B cell (primary cell): Measurements from ENCODE around the gene CHRNA1. TPM values are rescaled to one million over a fixed set of nuclear protein-coding genes. Genes with fewer than 3 reads are reported as not detected.

Source experiments
- ATAC-seq: fragments of 200-7000 bp; cut with Tn5 transposase; one replicate; pipeline ENCODE4 v1.10.0; 2021; ENCODE audit warnings: low read depth, mild to moderate bottlenecking, moderate number of reproducible peaks, moderate library complexity
- CTCF ChIA-PET: fragments of 350-600 bp; sonication (Branson Sonifier 250); formaldehyde crosslinking; loops from one replicate; lab custom pipeline; 2021; ENCODE audit warnings: antibody characterized with exemption, inconsistent platforms; lab: Charles Lee
- POLR2A ChIA-PET: fragments of 350-600 bp; sonication (Branson Sonifier 250); formaldehyde crosslinking; loops from one replicate; lab custom pipeline; 2021; ENCODE audit warnings: antibody characterized with exemption; lab: Charles Lee
- DNase-seq: peaks from one replicate; pipeline ENCODE4 v3.0.0; 2013
- H2AFZ ChIP-seq: 2 replicates; pipeline ENCODE4 v1.6.1; 2012; ENCODE audit warnings: mild to moderate bottlenecking, low read depth, low read length; ENCODE audit not compliant: insufficient read depth, poor library complexity, severe bottlenecking
- H3K27ac ChIP-seq, 2 donors: 1 replicate in 1 of 2; 2 replicates in 1 of 2; pipeline ENCODE4 v1.5.1; 2012 to 2013; ENCODE audit warnings: low read length in 2 of 2, mild to moderate bottlenecking in 2 of 2, moderate library complexity in 1 of 2
- H3K27me3 ChIP-seq, 4 experiments: fragments of 200-600 bp in 1 of 4; sonication (generic) in 1 of 4; replicated peaks in 1 of 4; 1 replicate in 2 of 4; 2 replicates in 2 of 4; pipeline versions ENCODE4 v1.6.1 to v1.7.0; 2013 to 2016; ENCODE audit warnings: low read length in 3 of 4, mild to moderate bottlenecking in 2 of 4, mixed read lengths in 1 of 4, moderate library complexity in 1 of 4; ENCODE audit not compliant: insufficient read depth in 4 of 4, control insufficient read depth in 3 of 4; ENCODE audit errors: control extremely low read depth in 1 of 4
- H3K36me3 ChIP-seq, 2 experiments: replicated peaks in 1 of 2; 1 replicate in 1 of 2; 2 replicates in 1 of 2; pipeline versions ENCODE4 v1.6.1 to v1.7.1; 2013; ENCODE audit warnings: low read length in 1 of 2; ENCODE audit not compliant: insufficient read depth in 2 of 2, control insufficient read depth in 1 of 2; ENCODE audit errors: control extremely low read depth in 1 of 2, extremely low read depth in 1 of 2
- H3K4me1 ChIP-seq, 2 donors: fragments of 200-600 bp in 1 of 2; sonication (generic) in 1 of 2; 1 replicate in 1 of 2; 2 replicates in 1 of 2; pipeline versions ENCODE4 v1.5.1 to v1.6.1; 2013 to 2017; ENCODE audit warnings: low read length in 2 of 2; ENCODE audit not compliant: control insufficient read depth in 2 of 2, insufficient read depth in 2 of 2
- H3K4me2 ChIP-seq: replicated peaks from 2 replicates; pipeline ENCODE3; 2012; ENCODE audit warnings: mild to moderate bottlenecking, low read depth, low read length; ENCODE audit not compliant: poor library complexity, severe bottlenecking
- H3K4me3 ChIP-seq, 5 experiments: fragments of 200-600 bp in 1 of 5; sonication (generic) in 1 of 5; 1 replicate in 3 of 5; 2 replicates in 2 of 5; pipeline versions ENCODE4 v1.5.1 to v1.7.0; 2011 to 2016; ENCODE audit warnings: low read length in 4 of 5, mild to moderate bottlenecking in 4 of 5, low read depth in 2 of 5, control low read depth in 1 of 5, moderate library complexity in 1 of 5; ENCODE audit not compliant: insufficient read depth in 1 of 5; ENCODE audit errors: control extremely low read depth in 1 of 5, extremely low read depth in 1 of 5
- H3K79me2 ChIP-seq: fragments of 200-600 bp; sonication (generic); one replicate; pipeline ENCODE4 v1.6.0; 2016; ENCODE audit warnings: low read length; ENCODE audit not compliant: control insufficient read depth, insufficient read depth
- H3K9ac ChIP-seq: fragments of 200-600 bp; sonication (generic); 2 replicates; pipeline ENCODE4 v1.6.1; 2017; ENCODE audit warnings: mild to moderate bottlenecking, low read length, moderate library complexity
- H3K9me3 ChIP-seq, 3 donors: one replicate each; pipeline versions ENCODE4 v1.6.1 to v1.7.1; 2013; ENCODE audit warnings: low read length in 2 of 3; ENCODE audit not compliant: control insufficient read depth in 2 of 3, insufficient read depth in 1 of 3; ENCODE audit errors: control extremely low read depth in 1 of 3
- H4K20me1 ChIP-seq: 2 replicates; pipeline ENCODE4 v1.6.0; 2012; ENCODE audit warnings: mild to moderate bottlenecking, low read length; ENCODE audit not compliant: insufficient read depth, control insufficient read depth, poor library complexity, severe bottlenecking
- H3K27ac Mint-ChIP-seq: one replicate; pipeline ENCODE4 v1.8.0; 2021; ENCODE audit warnings: mixed read lengths
- H3K27me3 Mint-ChIP-seq: one replicate; pipeline ENCODE4 v1.8.0; 2021; ENCODE audit warnings: mixed read lengths
- H3K4me1 Mint-ChIP-seq: one replicate; pipeline ENCODE4 v1.8.0; 2021; ENCODE audit warnings: mixed read lengths
- H3K4me3 Mint-ChIP-seq: one replicate; pipeline ENCODE4 v1.8.0; 2021; ENCODE audit warnings: mixed read lengths
- H3K9me3 Mint-ChIP-seq: one replicate; pipeline ENCODE4 v1.8.0; 2022; ENCODE audit warnings: mixed read lengths; ENCODE audit not compliant: insufficient read depth
- EZH2 ChIP-seq: IDR thresholded peaks from 2 replicates; pipeline ENCODE4 v1.6.1; 2012; ENCODE audit warnings: borderline replicate concordance, low read depth, mild to moderate bottlenecking, moderate library complexity, low read length; ENCODE audit not compliant: insufficient read depth, poor library complexity, severe bottlenecking
- WGBS: methylation state at CpG from one replicate; pipeline ENCODE4 v1.1.5; 2013; ENCODE audit warnings: missing lambda C conversion rate; ENCODE audit not compliant: insufficient coverage; 5-methylcytosine and 5-hydroxymethylcytosine counted together
- intact Hi-C: fragments of 100-400 bp; cut with micrococcal nuclease; formaldehyde crosslinking; loops from one replicate; pipeline ENCODE4 v1.10.0; 2022
- polyA plus RNA-seq: library from polyadenylated mRNA; depleted of rRNA; stranded (reverse); fragments of >200 nt; gene quantifications from 2 replicates; pipeline ENCODE4 v1.2.3, GENCODE V29; 2012
- total RNA-seq, 2 donors: library from RNA; stranded (reverse); fragments of 120-200 nt in 1 of 2; gene quantifications; 1 replicate in 1 of 2; 2 replicates in 1 of 2; pipeline versions ENCODE4 v1.2.3 to v1.2.4, GENCODE V29; 2013 to 2022
- TF ChIP-seq, protein P1 (sequence below): fragments of 200-600 bp; IDR thresholded peaks from one replicate; pipeline ENCODE4 v1.8.0; 2022; ENCODE audit warnings: antibody characterized with exemption, mild to moderate bottlenecking

CHRNA1 gene
- total and polyA plus RNA-seq, 2 donors (not counting 1 experiment from before 2014, with no cell fraction given) = 0.20 to 0.22 TPM

DNA sequence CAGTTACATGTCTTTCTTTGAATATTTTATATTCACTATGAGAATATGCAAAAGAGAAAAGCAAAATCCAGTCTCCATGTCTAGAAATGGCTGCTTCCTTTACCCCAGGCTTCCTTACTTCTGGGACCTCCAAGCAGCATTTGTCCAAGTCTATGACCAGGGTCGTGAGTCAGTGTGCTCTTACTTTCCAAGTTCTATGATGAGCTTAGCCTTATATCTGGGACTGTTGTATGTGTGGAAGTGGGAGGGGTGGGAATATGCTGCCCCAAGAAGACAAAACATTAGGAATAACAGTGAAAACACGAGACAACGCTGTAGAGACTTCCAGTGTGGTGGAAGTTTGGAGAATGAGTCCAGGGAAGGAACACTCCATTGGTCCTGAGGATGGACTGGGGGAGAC, 21.2 kb upstream of the CHRNA1 start:
- H3K27ac Mint-ChIP-seq = no peak overlapping the region
- Histone ChIP-seq H3K27me3 (no peaks in the 10 kb centered on the region), H3K27ac (no peak overlapping the region), H3K4me3 (no peak overlapping the region), H3K36me3 (no peaks in the 10 kb centered on the region), H3K9me3 (peaks cover 0 to 2% (median 0%) of the 10 kb centered on the region in 3 donors), H3K4me1 (no peaks in the 10 kb centered on the region), H3K4me2 (no peak overlapping the region), H3K79me2 (no peaks in the 10 kb centered on the region), H2AFZ (no peak overlapping the region), H3K9ac (no peak overlapping the region), H4K20me1 (no peaks in the 10 kb centered on the region)
- H3K4me1 Mint-ChIP-seq = no peaks in the 10 kb centered on the region
- ChIA-PET POLR2A (no interaction called here), CTCF (no interaction called here)
- no peaks in the 10 kb centered on the region for H3K9me3 Mint-ChIP-seq
- no peak overlapping the region for H3K4me3 Mint-ChIP-seq
- WGBS = 85% methylated on average over 2 of the region's 3 CpGs
- ATAC-seq (no peak), DNase-seq (no peak)
- H3K27me3 Mint-ChIP-seq = peaks cover 18% of the 10 kb centered on the region
- intact Hi-C loops = no loop called here
- no peak for TF ChIP-seq EZH2
- TF ChIP-seq, protein P1, sequence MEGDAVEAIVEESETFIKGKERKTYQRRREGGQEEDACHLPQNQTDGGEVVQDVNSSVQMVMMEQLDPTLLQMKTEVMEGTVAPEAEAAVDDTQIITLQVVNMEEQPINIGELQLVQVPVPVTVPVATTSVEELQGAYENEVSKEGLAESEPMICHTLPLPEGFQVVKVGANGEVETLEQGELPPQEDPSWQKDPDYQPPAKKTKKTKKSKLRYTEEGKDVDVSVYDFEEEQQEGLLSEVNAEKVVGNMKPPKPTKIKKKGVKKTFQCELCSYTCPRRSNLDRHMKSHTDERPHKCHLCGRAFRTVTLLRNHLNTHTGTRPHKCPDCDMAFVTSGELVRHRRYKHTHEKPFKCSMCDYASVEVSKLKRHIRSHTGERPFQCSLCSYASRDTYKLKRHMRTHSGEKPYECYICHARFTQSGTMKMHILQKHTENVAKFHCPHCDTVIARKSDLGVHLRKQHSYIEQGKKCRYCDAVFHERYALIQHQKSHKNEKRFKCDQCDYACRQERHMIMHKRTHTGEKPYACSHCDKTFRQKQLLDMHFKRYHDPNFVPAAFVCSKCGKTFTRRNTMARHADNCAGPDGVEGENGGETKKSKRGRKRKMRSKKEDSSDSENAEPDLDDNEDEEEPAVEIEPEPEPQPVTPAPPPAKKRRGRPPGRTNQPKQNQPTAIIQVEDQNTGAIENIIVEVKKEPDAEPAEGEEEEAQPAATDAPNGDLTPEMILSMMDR = no peak

DNA sequence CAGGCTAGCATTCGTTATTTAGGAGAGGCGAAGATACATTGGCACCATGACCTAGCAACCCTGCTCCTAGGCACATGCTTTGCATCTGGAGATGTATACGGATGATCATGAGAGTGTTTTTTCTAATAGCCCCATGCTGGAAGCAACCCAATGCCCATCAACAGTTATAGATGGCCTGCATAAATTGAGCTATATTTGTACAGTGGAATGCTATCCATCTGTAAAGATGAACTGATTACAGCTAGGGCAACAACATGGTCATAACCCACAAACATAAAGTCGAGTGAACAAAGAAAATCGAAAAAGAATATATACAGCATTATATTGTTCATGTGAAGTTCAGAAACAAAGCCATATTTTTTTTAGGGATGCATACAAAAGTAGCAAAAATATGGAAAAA, 20.6 kb upstream of the CHRNA1 start:
- Mint-ChIP-seq H3K4me1 (no peaks in the 10 kb centered on the region), H3K27me3 (peaks cover 22% of the 10 kb centered on the region), H3K9me3 (no peaks in the 10 kb centered on the region), H3K27ac (no peak overlapping the region), H3K4me3 (no peak overlapping the region)
- no peaks in the 10 kb centered on the region for H3K79me2 ChIP-seq
- 100% methylated on average over 2 of the region's 5 CpGs for WGBS
- no peak overlapping the region for H2AFZ ChIP-seq
- no peak overlapping the region for H3K27ac ChIP-seq
- no peak for DNase-seq
- no peaks in the 10 kb centered on the region for H3K27me3 ChIP-seq
- TF ChIP-seq, protein P1 = no peak
- TF ChIP-seq EZH2 = no peak
- H3K9me3 ChIP-seq = peaks cover 0 to 2% (median 0%) of the 10 kb centered on the region in 3 donors
- intact Hi-C loops = no loop called here
- no peaks in the 10 kb centered on the region for H3K4me1 ChIP-seq
- ATAC-seq = no peak
- H3K4me2 ChIP-seq = no peak overlapping the region
- ChIA-PET CTCF (no interaction called here), POLR2A (no interaction called here)
- H3K4me3 ChIP-seq = no peak overlapping the region
- H3K9ac ChIP-seq = no peak overlapping the region
- no peaks in the 10 kb centered on the region for H3K36me3 ChIP-seq
- no peaks in the 10 kb centered on the region for H4K20me1 ChIP-seq
